Measurements from ENCODE around the gene FGFBP2. TPM values are rescaled to one million over a fixed set of nuclear protein-coding genes. Genes with fewer than 3 reads are reported as not detected.
"Not testable (repeated sequence)": the region's sequence is repeated elsewhere in the genome, so short reads cannot be mapped to it uniquely, and the experiment has no call there.

The FGFBP2 gene
- total RNA-seq, 1 experiment from 2014 or later = not detected

GRCh38 chr4:15916358-15916757 lies 46.6 kb downstream of the FGFBP2 start:
- DNase-seq, H3K4me3 ChIP-seq, H3K27me3 ChIP-seq, H3K9me3 ChIP-seq, H3K36me3 ChIP-seq: not testable (repeated sequence)

GRCh38 chr4:15914736-15915135 lies 48.2 kb downstream of the FGFBP2 start:
- Histone ChIP-seq H3K36me3 (no peaks in the 10 kb centered on the region), H3K4me3 (no peak overlapping the region), H3K27me3 (no peaks in the 10 kb centered on the region), H3K9me3 (no peaks in the 10 kb centered on the region; the same call in 1 of the 2 replicates)
- DNase-seq = no peak

GRCh38 chr4:15914291-15914690 lies 48.7 kb downstream of the FGFBP2 start:
- no peaks in the 10 kb centered on the region for H3K27me3 ChIP-seq
- DNase-seq = no peak
- no peak overlapping the region for H3K4me3 ChIP-seq
- no peaks in the 10 kb centered on the region for H3K36me3 ChIP-seq
- H3K9me3 ChIP-seq = no peaks in the 10 kb centered on the region; the same call in 1 of the 2 replicates

DNA sequence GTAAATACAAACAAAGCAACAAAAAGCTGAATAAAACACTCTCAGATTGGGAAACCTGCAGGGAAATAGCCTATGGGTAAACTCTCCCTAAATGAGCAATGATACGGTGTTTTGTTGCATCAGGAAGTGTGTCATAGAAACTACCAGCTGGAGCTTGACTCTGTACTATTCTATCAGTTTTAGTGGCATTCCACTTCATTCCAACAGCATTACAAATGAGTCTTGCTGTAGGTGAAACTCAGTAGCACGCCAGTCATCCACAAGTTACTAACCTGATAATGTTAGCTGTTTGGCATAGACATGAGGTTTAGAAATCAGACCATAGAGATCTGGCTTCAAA lies 49.4 kb downstream of the FGFBP2 start:
- H3K27me3 ChIP-seq = no peaks in the 10 kb centered on the region
- H3K9me3 ChIP-seq = no peaks in the 10 kb centered on the region; the same call in 1 of the 2 replicates
- peak; percentile 42 for DNase-seq
- H3K36me3 ChIP-seq = no peaks in the 10 kb centered on the region
- H3K4me3 ChIP-seq = no peak overlapping the region

GRCh38 chr4:15912961-15913630 lies 49.9 kb downstream of the FGFBP2 start:
- no peaks in the 10 kb centered on the region for H3K36me3 ChIP-seq
- no peaks in the 10 kb centered on the region for H3K27me3 ChIP-seq
- no peak for DNase-seq
- H3K9me3 ChIP-seq = no peaks in the 10 kb centered on the region; the same call in 1 of the 2 replicates
- H3K4me3 ChIP-seq = no peak overlapping the region

DNA sequence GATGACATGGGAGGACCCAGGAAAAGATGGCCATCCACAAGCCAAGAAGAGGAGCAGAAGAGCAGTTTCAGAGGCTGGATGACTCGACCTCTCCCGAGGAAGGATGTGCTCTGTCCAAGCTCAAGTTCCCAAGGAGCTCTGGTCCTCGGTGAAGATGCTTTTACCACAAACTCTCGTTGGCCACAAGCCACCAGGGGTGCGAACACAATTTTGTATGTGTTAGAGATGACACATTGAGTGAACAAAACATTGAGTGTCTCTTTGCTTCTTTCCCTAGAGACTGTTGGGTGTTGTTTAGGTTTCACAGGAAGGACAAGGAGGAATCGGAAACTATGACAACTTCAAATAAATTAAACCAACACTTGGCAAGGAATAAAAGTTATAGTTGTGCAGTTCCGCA lies 50.7 kb downstream of the FGFBP2 start:
- Histone ChIP-seq H3K9me3 (no peaks in the 10 kb centered on the region; the same call in 1 of the 2 replicates), H3K27me3 (no peaks in the 10 kb centered on the region), H3K4me3 (no peak overlapping the region), H3K36me3 (no peaks in the 10 kb centered on the region)
- no peak for DNase-seq

Other genes starting within 250 kb of the FGFBP2 start
- gene CD38, start 184.8 kb downstream of the FGFBP2 start, total RNA-seq (2014; rRNA removed; shearing (Covaris generic); ENCODE audit: low replicate concordance) = not detected in 2 replicates
- not detected in 2 replicates for gene FGFBP1, start 24.4 kb downstream of the FGFBP2 start, total RNA-seq (2014; rRNA removed; shearing (Covaris generic); ENCODE audit: low replicate concordance)
- gene PROM1, start 120.8 kb upstream of the FGFBP2 start, total RNA-seq (2014; rRNA removed; shearing (Covaris generic); ENCODE audit: low replicate concordance) = not detected in 2 replicates